ENCODE measurements around the gene WNT9B.

WNT9B gene

DNA sequence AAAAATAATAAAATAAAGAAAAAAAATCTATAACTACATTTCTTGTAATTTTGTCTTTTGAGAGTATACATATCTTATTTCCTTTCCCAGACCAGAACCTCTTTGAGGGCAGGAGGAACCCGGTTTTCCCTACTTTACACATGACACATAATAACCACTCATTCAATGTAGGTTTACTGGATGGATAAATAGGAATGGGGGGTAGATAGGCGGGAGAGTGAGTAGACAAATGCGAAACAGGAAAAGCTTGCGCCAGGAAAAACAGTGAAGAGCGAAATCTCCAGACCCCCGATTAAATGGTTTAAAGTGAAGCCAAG, 71.1 kb downstream of the WNT9B start:
- no peak overlapping the region for H3K27ac ChIP-seq (ENCODE audit: low read depth, low read length)
- H3K9me3 ChIP-seq (ENCODE audit: control insufficient read depth in 1 of 2, low read length in 2 of 2), result no peaks in the 10 kb centered on the region
- H3K4me1 ChIP-seq (ENCODE audit: control insufficient read depth in 1 of 2, insufficient read depth in 2 of 2, low read length in 2 of 2), result peaks cover 28 to 34% of the 10 kb centered on the region in 2 donors
- peak overlapping the region; percentile 97 for H3K9ac ChIP-seq (ENCODE audit: low read depth in 1 of 2, low read length in 2 of 2)
- H3K27me3 ChIP-seq (ENCODE audit: control insufficient read depth in 1 of 2, insufficient read depth in 2 of 2, low read length in 2 of 2), result no peaks in the 10 kb centered on the region
- H3K36me3 ChIP-seq (ENCODE audit: control insufficient read depth in 1 of 2, insufficient read depth in 2 of 2, low read length in 2 of 2), result no peaks in the 10 kb centered on the region
- peak overlapping the region; percentile 99 for H3K4me3 ChIP-seq (ENCODE audit: low read depth in 1 of 2, low read length in 2 of 2)

GRCh38 chr17:46922804-46923635, 71.6 kb downstream of the WNT9B start, which contains the start of gene GOSR2:
GOSR2 (plus strand) TSS chr17:46923160; CDS start chr17:46923193, 33 bp downstream.
- no peaks in the 10 kb centered on the region for H3K9me3 ChIP-seq (ENCODE audit: control insufficient read depth in 1 of 2, low read length in 2 of 2)
- no peaks in the 10 kb centered on the region for H3K36me3 ChIP-seq (ENCODE audit: control insufficient read depth in 1 of 2, insufficient read depth in 2 of 2, low read length in 2 of 2)
- H3K9ac ChIP-seq (ENCODE audit: low read depth in 1 of 2, low read length in 2 of 2), result peak within 1 kb of the TSS; percentile 97
- H3K27ac ChIP-seq (ENCODE audit: low read depth, low read length), result peak within 1 kb of the TSS; percentile 99
- no peaks in the 10 kb centered on the region for H3K27me3 ChIP-seq (ENCODE audit: control insufficient read depth in 1 of 2, insufficient read depth in 2 of 2, low read length in 2 of 2)
- peaks cover 32 to 39% of the 10 kb centered on the region in 2 donors for H3K4me1 ChIP-seq (ENCODE audit: control insufficient read depth in 1 of 2, insufficient read depth in 2 of 2, low read length in 2 of 2)
- H3K4me3 ChIP-seq (ENCODE audit: low read depth in 1 of 2, low read length in 2 of 2), result peak within 1 kb of the TSS; percentile 99

- H3K9me3 ChIP-seq (ENCODE audit: control insufficient read depth in 1 of 2, low read length in 2 of 2), result no peaks in the 10 kb centered on the region
- no peak overlapping the region for H3K27ac ChIP-seq (ENCODE audit: low read depth, low read length)
- peak overlapping the region in 1 of 2 donors; percentile 41 for H3K9ac ChIP-seq (ENCODE audit: low read depth in 1 of 2, low read length in 2 of 2)
- H3K27me3 ChIP-seq (ENCODE audit: control insufficient read depth in 1 of 2, insufficient read depth in 2 of 2, low read length in 2 of 2), result no peaks in the 10 kb centered on the region
- peak overlapping the region; percentile 32 to 99 for H3K4me3 ChIP-seq (ENCODE audit: low read depth in 1 of 2, low read length in 2 of 2)
- peaks cover 49 to 54% of the 10 kb centered on the region in 2 donors for H3K4me1 ChIP-seq (ENCODE audit: control insufficient read depth in 1 of 2, insufficient read depth in 2 of 2, low read length in 2 of 2)
- peaks cover 3 to 5% of the 10 kb centered on the region in 2 donors for H3K36me3 ChIP-seq (ENCODE audit: control insufficient read depth in 1 of 2, insufficient read depth in 2 of 2, low read length in 2 of 2)
These were observed 73.9 kb downstream of the WNT9B start for GRCh38 chr17:46925185-46925868.

DNA sequence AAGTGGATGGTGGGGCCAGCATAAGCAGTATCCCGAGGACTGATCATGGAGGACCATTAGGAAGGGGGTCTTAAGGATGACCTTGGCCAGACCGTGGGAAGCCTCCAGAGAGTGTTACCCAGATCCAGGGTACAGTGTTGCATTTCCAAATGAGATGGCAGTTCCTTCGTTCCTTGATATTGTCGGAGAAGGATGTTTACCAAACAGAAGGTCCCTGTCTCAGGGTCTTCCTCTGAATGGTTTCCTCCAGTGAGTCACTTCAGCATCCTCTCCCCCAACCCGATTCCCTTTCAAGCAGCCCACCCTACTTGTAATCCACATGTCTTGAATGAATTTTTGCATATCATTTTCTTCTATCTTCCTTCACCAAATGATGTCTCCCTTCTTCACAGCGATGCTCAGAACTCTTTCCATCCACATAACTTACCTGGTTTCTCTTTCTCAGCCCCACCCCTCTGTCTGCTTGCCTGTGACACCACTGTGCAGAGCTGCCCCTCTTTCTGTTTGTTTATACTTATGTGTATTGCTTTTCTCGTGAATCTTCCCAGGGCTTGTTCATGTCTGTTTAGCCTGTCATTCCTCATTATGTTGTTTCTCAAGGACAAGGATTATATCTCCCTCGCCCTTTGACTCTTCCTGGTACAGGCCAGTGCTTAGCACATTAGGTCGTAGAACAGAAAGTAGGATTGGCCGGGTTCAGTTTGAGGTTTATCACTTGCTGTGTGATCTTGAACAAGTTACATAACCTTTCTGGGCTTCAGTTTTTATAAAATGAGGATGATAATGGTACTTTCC, 77.3 kb downstream of the WNT9B start:
- peak overlapping the region; percentile 15 for H3K27ac ChIP-seq (ENCODE audit: low read depth, low read length)
- H3K9ac ChIP-seq (ENCODE audit: low read depth in 1 of 2, low read length in 2 of 2), result peak overlapping the region; percentile 4 to 44
- no peaks in the 10 kb centered on the region for H3K9me3 ChIP-seq (ENCODE audit: control insufficient read depth in 1 of 2, low read length in 2 of 2)
- H3K4me1 ChIP-seq (ENCODE audit: control insufficient read depth in 1 of 2, insufficient read depth in 2 of 2, low read length in 2 of 2), result peaks cover 46 to 54% of the 10 kb centered on the region in 2 donors
- peaks cover 31 to 32% of the 10 kb centered on the region in 2 donors for H3K36me3 ChIP-seq (ENCODE audit: control insufficient read depth in 1 of 2, insufficient read depth in 2 of 2, low read length in 2 of 2)
- peak overlapping the region; percentile 6 to 26 for H3K4me3 ChIP-seq (ENCODE audit: low read depth in 1 of 2, low read length in 2 of 2)
- no peaks in the 10 kb centered on the region for H3K27me3 ChIP-seq (ENCODE audit: control insufficient read depth in 1 of 2, insufficient read depth in 2 of 2, low read length in 2 of 2)

- Histone ChIP-seq H3K27me3 (ENCODE audit: control insufficient read depth in 1 of 2, insufficient read depth in 2 of 2, low read length in 2 of 2) (no peaks in the 10 kb centered on the region), H3K27ac (ENCODE audit: low read depth, low read length) (peak overlapping the region; percentile 39), H3K36me3 (ENCODE audit: control insufficient read depth in 1 of 2, insufficient read depth in 2 of 2, low read length in 2 of 2) (peaks cover 38 to 39% of the 10 kb centered on the region in 2 donors), H3K4me3 (ENCODE audit: low read depth in 1 of 2, low read length in 2 of 2) (no peak overlapping the region), H3K4me1 (ENCODE audit: control insufficient read depth in 1 of 2, insufficient read depth in 2 of 2, low read length in 2 of 2) (peaks cover 39 to 49% of the 10 kb centered on the region in 2 donors), H3K9me3 (ENCODE audit: control insufficient read depth in 1 of 2, low read length in 2 of 2) (no peaks in the 10 kb centered on the region), H3K9ac (ENCODE audit: low read depth in 1 of 2, low read length in 2 of 2) (peak overlapping the region in 1 of 2 donors; percentile 13)
These were observed 78.0 kb downstream of the WNT9B start for GRCh38 chr17:46929413-46929812.

GRCh38 chr17:46930051-46930450, 78.7 kb downstream of the WNT9B start:
- H3K9me3 ChIP-seq (ENCODE audit: control insufficient read depth in 1 of 2, low read length in 2 of 2), result no peaks in the 10 kb centered on the region
- H3K27ac ChIP-seq (ENCODE audit: low read depth, low read length), result peak overlapping the region; percentile 39
- no peak overlapping the region for H3K4me3 ChIP-seq (ENCODE audit: low read depth in 1 of 2, low read length in 2 of 2)
- peaks cover 34 to 45% of the 10 kb centered on the region in 2 donors for H3K4me1 ChIP-seq (ENCODE audit: control insufficient read depth in 1 of 2, insufficient read depth in 2 of 2, low read length in 2 of 2)
- peaks cover 44 to 46% of the 10 kb centered on the region in 2 donors for H3K36me3 ChIP-seq (ENCODE audit: control insufficient read depth in 1 of 2, insufficient read depth in 2 of 2, low read length in 2 of 2)
- no peaks in the 10 kb centered on the region for H3K27me3 ChIP-seq (ENCODE audit: control insufficient read depth in 1 of 2, insufficient read depth in 2 of 2, low read length in 2 of 2)
- no peak overlapping the region for H3K9ac ChIP-seq (ENCODE audit: low read depth in 1 of 2, low read length in 2 of 2)

- Histone ChIP-seq H3K4me1 (ENCODE audit: control insufficient read depth in 1 of 2, insufficient read depth in 2 of 2, low read length in 2 of 2) (peaks cover 23 to 42% of the 10 kb centered on the region in 2 donors), H3K9ac (ENCODE audit: low read depth in 1 of 2, low read length in 2 of 2) (no peak overlapping the region), H3K9me3 (ENCODE audit: control insufficient read depth in 1 of 2, low read length in 2 of 2) (no peaks in the 10 kb centered on the region), H3K27ac (ENCODE audit: low read depth, low read length) (no peak overlapping the region), H3K27me3 (ENCODE audit: control insufficient read depth in 1 of 2, insufficient read depth in 2 of 2, low read length in 2 of 2) (no peaks in the 10 kb centered on the region), H3K4me3 (ENCODE audit: low read depth in 1 of 2, low read length in 2 of 2) (no peak overlapping the region), H3K36me3 (ENCODE audit: control insufficient read depth in 1 of 2, insufficient read depth in 2 of 2, low read length in 2 of 2) (peaks cover 57 to 61% of the 10 kb centered on the region in 2 donors)
These were observed 80.2 kb downstream of the WNT9B start for GRCh38 chr17:46931596-46931995.

- Histone ChIP-seq H3K9me3 (ENCODE audit: control insufficient read depth in 1 of 2, low read length in 2 of 2) (no peaks in the 10 kb centered on the region), H3K36me3 (ENCODE audit: control insufficient read depth in 1 of 2, insufficient read depth in 2 of 2, low read length in 2 of 2) (peaks cover 78 to 97% of the 10 kb centered on the region in 2 donors), H3K4me1 (ENCODE audit: control insufficient read depth in 1 of 2, insufficient read depth in 2 of 2, low read length in 2 of 2) (peaks cover 6 to 14% of the 10 kb centered on the region in 2 donors), H3K4me3 (ENCODE audit: low read depth in 1 of 2, low read length in 2 of 2) (no peak overlapping the region), H3K27ac (ENCODE audit: low read depth, low read length) (peak overlapping the region; percentile 53), H3K9ac (ENCODE audit: low read depth in 1 of 2, low read length in 2 of 2) (peak overlapping the region in 1 of 2 donors; percentile 31), H3K27me3 (ENCODE audit: control insufficient read depth in 1 of 2, insufficient read depth in 2 of 2, low read length in 2 of 2) (no peaks in the 10 kb centered on the region)
These were observed 84.4 kb downstream of the WNT9B start for GRCh38 chr17:46935658-46936266.
